ENCODE results near the gene AGBL4.

- TF ChIP-seq CTCF (IDR thresholded peaks at IDR 0.05; ENCODE audit: borderline replicate concordance, extremely low read depth, low read length, poor library complexity, severe bottlenecking) (no peak), EZH2 (IDR thresholded peaks at IDR 0.05; ENCODE audit: borderline replicate concordance, low read depth, low read length, severe bottlenecking) (no peak)
Observed at GRCh38 chr1:48571303-48571987, 1452.3 kb downstream of the AGBL4 start.
